IPS-18c (cell line): ENCODE results near the gene MAP2K3.
"Not testable (repeated sequence)": the region's sequence is repeated elsewhere in the genome, so short reads cannot be mapped to it uniquely, and the experiment has no call there.

Experiments
- H3K4me3 ChIP-seq: 2 replicates; pipeline ENCODE4 v1.7.0; 2013; ENCODE audit warnings: low read depth, mild to moderate bottlenecking, low read length, moderate library complexity; ENCODE audit not compliant: insufficient read depth
- H3K9me3 ChIP-seq: one replicate; pipeline ENCODE4 v1.6.1; 2013; ENCODE audit warnings: mild to moderate bottlenecking, low read length, moderate library complexity; ENCODE audit not compliant: control insufficient read depth, insufficient read depth

MAP2K3 gene

GRCh38 chr17:21314261-21314664 is 29.8 kb downstream of the MAP2K3 start:
- H3K9me3 ChIP-seq = not testable (repeated sequence)

GRCh38 chr17:21314701-21315111 is 30.2 kb downstream of the MAP2K3 start:
- H3K4me3 ChIP-seq, H3K9me3 ChIP-seq: not testable (repeated sequence)

More at GRCh38 chr17:21314261-21314664, 29.8 kb downstream of the MAP2K3 start:
- H3K4me3 ChIP-seq = not testable (repeated sequence)

DNA sequence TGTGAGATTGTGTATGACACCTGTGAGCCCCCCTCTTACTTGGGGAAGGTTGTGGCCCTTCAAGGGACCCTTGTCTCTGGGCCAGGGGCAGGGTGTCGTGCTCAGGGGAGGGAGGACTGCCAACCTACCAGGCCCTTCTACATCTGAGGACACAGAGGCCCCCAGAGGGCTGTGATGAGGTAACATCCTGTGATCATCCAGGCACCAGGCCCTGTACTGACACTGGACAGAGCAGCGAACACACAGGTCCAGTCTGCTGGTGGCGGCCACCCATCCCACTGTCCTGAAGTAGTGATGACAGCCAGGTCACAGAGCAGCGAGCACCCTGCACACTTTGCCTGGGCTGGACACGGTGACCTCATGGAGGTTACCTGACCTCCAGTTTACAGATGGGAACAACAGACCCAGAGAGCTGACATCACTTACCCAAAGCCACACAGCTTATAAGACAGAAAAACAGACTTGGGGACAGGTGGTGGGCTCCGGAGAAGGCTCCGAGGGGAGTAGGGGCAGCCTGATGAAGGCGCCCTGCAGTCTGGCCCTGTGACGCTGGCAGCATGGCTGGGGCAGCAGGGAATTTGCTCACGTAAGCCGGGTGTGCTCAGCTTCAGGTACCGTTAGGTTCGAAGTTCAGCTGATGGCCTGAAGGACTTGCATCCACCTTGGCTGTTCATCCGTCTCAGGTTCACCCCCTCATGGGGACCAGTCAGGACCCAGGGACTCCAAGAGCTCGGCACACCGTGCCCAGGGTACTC is 30.9 kb downstream of the MAP2K3 start:
- H3K9me3 ChIP-seq, H3K4me3 ChIP-seq: not testable (repeated sequence)

DNA sequence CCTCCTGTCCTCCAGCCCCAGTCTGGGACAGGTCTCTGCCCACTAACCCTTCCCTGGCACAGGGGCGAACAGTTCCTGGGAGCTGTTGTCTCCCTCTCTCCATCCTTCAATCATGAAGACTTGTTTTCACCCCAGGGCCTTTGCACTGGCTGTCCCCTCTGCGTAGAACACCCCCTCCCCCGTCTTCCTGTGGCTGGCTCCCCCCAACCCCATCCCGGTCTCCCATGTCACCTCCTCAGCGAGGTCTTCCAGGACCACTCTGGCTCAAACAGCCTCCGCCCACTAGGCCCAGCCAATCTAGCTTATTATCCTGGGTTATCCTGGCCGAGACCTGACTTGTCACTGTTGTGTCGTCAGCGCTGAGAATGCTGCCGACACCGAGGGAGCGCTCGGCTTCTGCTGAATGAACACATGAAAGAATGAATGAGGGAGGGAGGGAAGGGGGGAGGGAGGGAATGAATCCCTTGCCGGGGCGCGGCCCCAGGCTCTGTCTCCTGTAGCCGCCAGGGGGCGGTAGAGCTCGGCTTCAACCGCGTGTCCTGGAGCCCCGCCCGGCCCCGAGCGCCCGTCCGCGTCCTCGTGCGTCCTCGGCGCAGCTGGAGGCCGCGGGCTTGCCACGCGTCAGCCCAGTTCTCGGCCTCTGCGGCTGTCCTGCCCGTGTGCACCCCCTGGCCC is 31.8 kb downstream of the MAP2K3 start:
- H3K4me3 ChIP-seq, H3K9me3 ChIP-seq: not testable (repeated sequence)

- H3K9me3 ChIP-seq, H3K4me3 ChIP-seq: not testable (repeated sequence)
Observed at GRCh38 chr17:21316887-21317500, 32.5 kb downstream of the MAP2K3 start.

- not testable (repeated sequence) for H3K4me3 ChIP-seq
Observed at GRCh38 chr17:21317821-21318220, 33.3 kb downstream of the MAP2K3 start.

GRCh38 chr17:21318439-21318838 is 33.9 kb downstream of the MAP2K3 start:
- H3K9me3 ChIP-seq = no peaks in the 10 kb centered on the region
- H3K4me3 ChIP-seq = peak overlapping the region; percentile 24

More at GRCh38 chr17:21317821-21318220, 33.3 kb downstream of the MAP2K3 start:
- not testable (repeated sequence) for H3K9me3 ChIP-seq

GRCh38 chr17:21318856-21319255 is 34.3 kb downstream of the MAP2K3 start:
- not testable (repeated sequence) for H3K9me3 ChIP-seq
- H3K4me3 ChIP-seq = peak overlapping the region; percentile 24; the same call in 1 of the 2 replicates

GRCh38 chr17:21319256-21319655 is 34.7 kb downstream of the MAP2K3 start:
- not testable (repeated sequence) for H3K4me3 ChIP-seq, H3K9me3 ChIP-seq

- not testable (repeated sequence) for H3K4me3 ChIP-seq, H3K9me3 ChIP-seq
Observed at GRCh38 chr17:21319686-21320375, 35.3 kb downstream of the MAP2K3 start.

DNA sequence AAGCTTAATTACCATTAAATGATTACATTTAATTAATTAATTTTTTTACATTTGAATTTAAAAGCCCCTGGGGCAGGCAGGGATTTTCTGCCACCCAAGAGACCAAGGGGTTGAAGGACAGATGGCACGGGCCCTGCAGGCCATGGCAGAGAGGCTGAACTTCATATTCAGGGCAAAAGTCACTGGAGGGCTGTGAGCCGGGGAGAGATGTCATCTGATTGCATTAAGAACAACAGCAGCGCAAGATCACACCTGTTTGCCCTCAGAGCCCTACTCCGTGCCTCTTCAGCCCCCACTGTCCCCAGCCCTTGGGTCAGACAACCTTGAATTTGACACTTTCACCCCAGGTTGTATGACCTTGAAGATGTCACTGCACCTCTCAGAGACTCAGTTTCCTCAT is 35.9 kb downstream of the MAP2K3 start:
- H3K4me3 ChIP-seq, H3K9me3 ChIP-seq: not testable (repeated sequence)

DNA sequence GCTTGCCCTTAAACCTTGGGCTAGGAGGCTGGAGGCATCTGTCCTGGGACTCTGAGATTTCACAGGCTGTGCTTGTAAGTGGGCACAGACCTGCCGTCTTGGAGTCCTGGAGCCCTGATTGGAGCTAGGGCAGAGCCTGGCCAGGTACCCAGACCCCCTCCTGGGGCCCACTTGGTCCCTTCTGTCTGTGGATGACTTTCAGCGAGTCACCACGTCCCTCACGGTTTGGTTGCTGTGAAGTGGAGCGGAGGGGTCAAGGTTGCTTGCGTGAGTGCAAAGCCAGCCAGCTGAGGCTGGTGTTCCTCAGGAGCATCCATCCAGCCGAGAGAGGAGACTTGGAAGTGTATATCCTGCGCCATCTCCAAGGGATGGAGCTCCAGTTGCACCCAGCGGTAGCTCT is 36.5 kb downstream of the MAP2K3 start:
- H3K9me3 ChIP-seq = not testable (repeated sequence)

GRCh38 chr17:21321744-21322191 is 37.3 kb downstream of the MAP2K3 start:
- H3K4me3 ChIP-seq, H3K9me3 ChIP-seq: not testable (repeated sequence)

More for the DNA sequence above, 36.5 kb downstream of the MAP2K3 start:
- not testable (repeated sequence) for H3K4me3 ChIP-seq

GRCh38 chr17:21323257-21324111 is 39.0 kb downstream of the MAP2K3 start:
- H3K4me3 ChIP-seq = peak overlapping the region; percentile 63; the same call in 1 of the 2 replicates
- H3K9me3 ChIP-seq = not testable (repeated sequence)

GRCh38 chr17:21324741-21325140 is 40.2 kb downstream of the MAP2K3 start:
- H3K4me3 ChIP-seq, H3K9me3 ChIP-seq: not testable (repeated sequence)

- H3K9me3 ChIP-seq, H3K4me3 ChIP-seq: not testable (repeated sequence)
Observed at GRCh38 chr17:21327921-21328320, 43.4 kb downstream of the MAP2K3 start.

DNA sequence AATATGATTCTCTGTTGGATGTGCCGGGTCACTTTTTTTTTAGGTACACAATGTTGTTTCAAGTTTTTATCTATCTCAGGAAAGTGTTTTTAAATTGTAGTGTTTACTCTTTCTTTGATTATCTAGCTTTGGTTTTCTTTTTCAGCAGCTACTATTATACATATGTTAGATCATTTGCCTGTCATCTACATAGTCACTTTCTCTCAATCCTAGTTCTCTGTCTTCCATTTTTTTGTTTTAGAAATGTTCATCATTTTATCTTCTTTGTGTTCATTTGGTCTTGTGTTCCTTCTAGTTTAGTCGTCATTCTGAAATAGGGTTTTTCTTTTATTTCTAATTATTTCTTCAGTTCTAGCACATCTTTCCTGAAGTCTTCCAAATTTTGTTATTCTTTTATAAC is 44.3 kb downstream of the MAP2K3 start:
- H3K9me3 ChIP-seq, H3K4me3 ChIP-seq: not testable (repeated sequence)
